Smooth muscle cell of the pulmonary artery (primary cell): ENCODE results near the gene NEXN. TPM values are rescaled to one million over a fixed set of nuclear protein-coding genes. Genes with fewer than 3 reads are reported as not detected.

Experiments
- total RNA-seq: library from RNA; depleted of rRNA; stranded (reverse); fragments of >200 nt; gene quantifications from 2 replicates; pipeline ENCODE4 v1.2.3, GENCODE V29; 2014

Gene NEXN
- total RNA-seq: 10.4 and 13.0 TPM in 2 replicates

DNA sequence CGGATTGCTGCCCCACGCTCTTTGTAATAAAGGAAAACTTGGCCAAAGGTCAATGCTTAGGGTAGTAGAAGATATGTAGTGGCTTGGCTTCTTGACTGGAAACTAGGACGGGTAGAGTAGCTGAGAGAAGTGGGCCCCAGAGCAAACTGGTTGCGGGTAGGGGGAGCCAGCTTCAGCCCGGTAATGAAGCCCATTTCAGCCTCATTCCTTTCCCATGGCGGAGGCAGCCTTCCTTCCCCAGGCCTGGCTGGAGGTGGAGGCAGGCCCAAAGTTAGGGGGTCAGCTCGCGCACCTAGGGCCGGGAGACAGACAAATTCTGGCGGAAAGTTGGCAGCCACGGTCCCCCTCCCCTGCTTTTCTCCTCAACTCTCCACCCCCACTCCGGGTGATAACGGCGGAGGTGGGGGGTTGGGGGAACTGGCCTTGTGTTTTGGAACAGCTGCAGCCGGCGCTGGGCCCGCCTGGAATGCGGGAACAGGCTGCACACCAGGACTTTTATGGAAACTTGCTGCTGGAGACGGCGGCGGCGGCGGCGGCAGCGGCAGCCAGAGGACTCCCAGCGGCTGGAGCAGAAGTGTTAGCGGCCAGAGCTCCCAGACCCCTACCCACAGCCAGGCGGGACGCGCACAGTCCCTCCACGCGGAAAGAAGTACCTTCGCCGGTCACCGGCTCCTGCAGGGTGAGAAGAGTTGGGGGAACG lies at the start of gene NEXN:
TSS of gene NEXN (plus strand) at position 544 of the 700 bp plus-strand sequence. CDS start 27,483 bp downstream, outside the sequence.

GRCh38 chr1:77978969-77979876 lies 90.8 kb downstream of the NEXN start, which contains the start of gene FUBP1:
FUBP1 (minus strand) TSS chr1:77979072; CDS start chr1:77979004, 68 bp downstream.

Other genes starting within 250 kb of the NEXN start
- 75.0 and 79.1 TPM in 2 replicates for gene ZZZ3, start 206.0 kb upstream of the NEXN start, total RNA-seq
- gene USP33, start 128.8 kb upstream of the NEXN start, total RNA-seq: 53.6 and 87.1 TPM in 2 replicates
- 19.6 and 20.3 TPM in 2 replicates for gene MIGA1, start 109.0 kb upstream of the NEXN start, total RNA-seq
- 84.0 and 97.9 TPM in 2 replicates for gene FUBP1, start 90.4 kb downstream of the NEXN start, total RNA-seq
- 44.1 and 108 TPM in 2 replicates for gene DNAJB4, start 116.3 kb downstream of the NEXN start, total RNA-seq
- 0.20 and 1.4 TPM in 2 replicates for gene GIPC2, start 157.3 kb downstream of the NEXN start, total RNA-seq